GM18861 (cell line): Measurements from ENCODE around the gene ADAT3.

Source experiments
- ATAC-seq: cut with Tn5 transposase; IDR thresholded peaks from one replicate; pipeline ENCODE4 v1.9.1; 2021; ENCODE audit not compliant: unreplicated experiment

The ADAT3 gene

DNA sequence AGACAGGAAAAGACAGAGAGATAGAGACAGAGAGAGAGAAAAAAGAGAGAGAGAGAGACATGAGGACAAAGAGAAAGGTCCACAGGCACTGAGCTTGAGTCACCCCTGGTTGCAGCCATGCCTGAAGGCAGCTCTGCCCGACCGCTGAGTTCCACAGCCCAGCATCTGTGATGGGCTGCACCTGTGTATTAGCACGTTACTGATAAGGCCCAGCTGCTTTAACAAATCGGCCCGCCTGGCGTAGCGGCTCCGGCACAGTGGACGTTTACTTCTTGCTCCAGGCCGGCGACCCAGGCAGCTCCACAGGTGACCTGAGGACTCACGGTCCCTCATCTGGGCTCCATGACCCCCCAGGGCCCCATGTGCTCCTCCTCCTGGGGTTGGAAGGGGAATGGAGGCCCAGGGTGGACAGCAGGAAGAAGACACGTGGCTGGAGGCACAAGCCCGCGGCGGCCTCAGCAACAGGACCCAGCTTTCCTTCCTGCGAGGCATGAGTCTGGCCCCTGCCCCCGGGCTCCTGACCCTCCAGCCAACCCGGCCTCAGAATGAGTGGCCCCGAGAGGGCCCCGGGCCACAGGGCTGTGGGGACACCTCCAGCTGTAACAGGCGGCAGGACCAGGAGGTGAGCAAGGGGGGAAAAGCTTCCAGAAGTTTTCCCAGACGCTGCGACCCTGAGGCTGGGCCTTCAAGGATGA is 31.9 kb downstream of the ADAT3 start:
- no peak for ATAC-seq

GRCh38 chr19:1938071-1938470 is 32.9 kb downstream of the ADAT3 start:
- no peak for ATAC-seq

- ATAC-seq = no peak
Measured at GRCh38 chr19:1941146-1942077, 36.2 kb downstream of the ADAT3 start, which contains the start of gene CSNK1G2. Gene CSNK1G2, plus strand, starts transcription at chr19:1941172. Its CDS starts 28,601 bp downstream, at chr19:1969773.

DNA sequence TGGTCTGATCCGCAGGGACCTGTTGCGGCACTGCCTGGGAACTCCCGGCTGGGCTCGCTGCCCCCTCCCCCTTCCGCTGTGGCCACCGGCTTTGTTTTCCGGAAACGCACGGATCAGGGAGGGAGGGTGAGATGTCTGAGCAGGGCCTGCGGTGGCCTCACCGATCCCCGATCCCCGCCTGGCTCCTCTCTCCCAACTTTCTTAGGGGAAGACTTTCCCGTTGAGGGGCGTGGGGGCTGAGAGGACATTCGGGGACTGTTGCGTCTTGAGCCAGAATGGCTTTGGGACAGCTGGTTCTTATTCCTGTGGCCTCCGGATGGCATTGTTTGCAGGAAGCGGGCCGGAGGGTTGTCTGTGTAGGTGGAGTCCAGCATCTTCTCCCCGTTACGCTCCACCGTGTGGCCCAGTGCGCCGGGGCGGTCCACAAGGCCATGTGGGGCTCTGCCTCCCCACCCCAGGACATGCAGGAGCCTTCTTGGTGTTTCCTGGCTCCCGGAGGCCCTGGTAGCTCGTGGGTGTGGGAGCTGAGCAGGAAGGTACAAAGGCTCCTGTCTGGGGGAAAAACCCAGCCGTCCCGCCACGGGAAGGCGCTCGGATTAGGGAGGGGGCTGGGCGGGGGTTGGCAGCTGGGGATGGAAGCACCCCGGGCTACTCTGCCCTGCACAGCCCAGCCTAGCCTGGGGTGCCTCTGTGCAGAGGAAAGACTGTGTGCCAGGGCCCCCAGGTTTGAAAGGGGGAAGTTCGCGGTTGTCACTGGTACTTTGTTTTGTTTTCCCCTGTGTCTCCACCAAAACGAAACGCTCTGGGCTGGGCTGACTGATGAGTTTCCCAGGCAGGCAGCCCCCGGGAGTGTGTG is 37.1 kb downstream of the ADAT3 start:
- no peak for ATAC-seq

- no peak for ATAC-seq
Measured at GRCh38 chr19:1942934-1943555, 37.8 kb downstream of the ADAT3 start.

DNA sequence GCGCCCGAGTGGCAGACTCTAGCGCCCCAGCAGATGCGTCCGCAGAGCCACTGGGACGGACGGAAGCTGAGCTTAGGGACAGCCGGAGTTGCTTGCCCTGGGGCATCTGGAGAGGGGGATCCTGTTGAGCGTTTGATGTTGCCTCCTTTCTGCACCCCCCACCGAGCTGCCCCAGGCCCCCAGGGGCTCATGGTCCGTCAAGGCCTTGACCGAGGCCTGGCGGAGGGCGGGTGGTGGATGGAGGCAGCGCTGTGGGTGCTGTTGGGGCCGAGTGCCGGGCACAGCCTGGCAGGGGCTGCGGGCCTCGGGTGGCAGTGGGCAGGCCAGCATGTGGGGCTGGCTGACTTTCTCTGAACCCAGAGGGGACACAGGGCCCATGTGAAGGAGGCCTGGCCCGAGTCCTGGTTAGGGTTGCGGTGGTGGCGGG is 38.5 kb downstream of the ADAT3 start:
- no peak for ATAC-seq

DNA sequence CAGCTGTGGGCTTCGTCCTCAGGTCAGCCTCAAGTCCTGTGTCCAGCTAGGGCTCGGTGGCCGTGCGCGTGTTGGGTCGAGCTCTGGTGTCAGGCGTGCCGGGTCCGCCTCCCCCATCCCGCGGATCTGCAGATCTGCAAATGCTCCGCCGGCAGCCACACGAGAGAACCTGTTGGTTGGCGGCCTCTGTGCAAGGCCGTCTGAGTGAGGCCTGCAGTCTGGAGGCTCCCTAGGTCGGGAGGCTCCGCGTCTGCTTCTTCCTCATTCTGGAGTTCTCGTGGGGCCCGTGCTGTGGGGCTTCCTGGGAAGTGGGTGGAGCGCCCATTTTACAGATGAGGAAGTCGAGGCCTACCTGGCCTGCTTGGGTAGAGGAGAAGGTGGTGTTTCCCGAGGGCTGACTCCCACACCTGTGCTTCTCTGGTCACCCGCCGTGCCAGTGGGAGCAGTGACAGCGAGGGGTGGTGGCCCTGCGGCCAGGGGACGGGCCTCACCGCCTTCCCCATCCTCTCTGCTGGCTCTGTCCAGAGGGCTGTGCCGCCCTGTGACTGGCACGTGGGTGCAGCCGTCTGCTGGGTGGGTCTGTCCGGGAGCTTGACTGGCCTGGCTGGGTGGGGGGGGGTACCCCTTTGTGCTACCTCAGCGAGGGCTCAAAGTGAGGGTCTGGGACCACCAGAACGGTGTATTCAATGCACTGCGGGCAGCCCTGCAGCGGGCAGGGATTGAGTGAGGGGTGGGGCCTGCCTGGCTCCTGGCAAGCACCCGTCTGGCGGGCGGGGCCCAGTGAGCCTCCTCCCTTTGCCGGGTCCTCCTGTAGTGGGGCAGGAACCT is 39.1 kb downstream of the ADAT3 start:
- ATAC-seq = no peak

DNA sequence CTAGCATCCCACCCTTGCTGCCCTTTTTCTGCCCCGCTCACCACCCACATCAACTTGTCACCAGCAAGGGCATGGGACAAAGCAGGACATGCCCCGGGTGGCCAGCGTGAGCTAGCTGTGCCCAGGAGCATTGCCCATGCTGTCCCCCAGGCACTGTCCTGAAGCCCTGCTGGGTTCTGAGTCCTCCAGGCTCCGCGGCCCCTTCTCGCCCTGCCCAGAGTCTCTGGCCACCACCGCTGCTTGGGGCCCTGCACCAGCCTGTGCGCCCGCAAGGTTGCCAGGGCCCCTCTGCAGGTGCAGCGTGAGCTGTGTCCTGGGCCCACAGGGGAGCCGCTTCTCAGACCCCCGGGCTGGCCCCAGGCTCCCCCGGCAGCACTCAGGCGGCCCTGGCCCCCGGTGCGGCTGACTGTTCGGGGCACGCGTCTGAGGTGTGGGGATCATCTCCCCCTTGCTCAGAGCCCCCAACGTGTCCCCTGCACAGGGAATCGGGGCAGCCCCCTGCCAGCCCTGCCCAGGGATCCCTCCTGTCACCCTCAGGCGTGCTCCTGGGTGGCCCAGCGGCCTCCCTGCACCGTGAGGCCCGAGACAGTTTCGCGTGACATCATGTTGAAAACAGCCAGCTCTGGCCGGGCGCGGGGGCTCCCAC is 39.8 kb downstream of the ADAT3 start:
- no peak for ATAC-seq

- no peak for ATAC-seq
Measured at GRCh38 chr19:1945899-1946298, 40.7 kb downstream of the ADAT3 start.

DNA sequence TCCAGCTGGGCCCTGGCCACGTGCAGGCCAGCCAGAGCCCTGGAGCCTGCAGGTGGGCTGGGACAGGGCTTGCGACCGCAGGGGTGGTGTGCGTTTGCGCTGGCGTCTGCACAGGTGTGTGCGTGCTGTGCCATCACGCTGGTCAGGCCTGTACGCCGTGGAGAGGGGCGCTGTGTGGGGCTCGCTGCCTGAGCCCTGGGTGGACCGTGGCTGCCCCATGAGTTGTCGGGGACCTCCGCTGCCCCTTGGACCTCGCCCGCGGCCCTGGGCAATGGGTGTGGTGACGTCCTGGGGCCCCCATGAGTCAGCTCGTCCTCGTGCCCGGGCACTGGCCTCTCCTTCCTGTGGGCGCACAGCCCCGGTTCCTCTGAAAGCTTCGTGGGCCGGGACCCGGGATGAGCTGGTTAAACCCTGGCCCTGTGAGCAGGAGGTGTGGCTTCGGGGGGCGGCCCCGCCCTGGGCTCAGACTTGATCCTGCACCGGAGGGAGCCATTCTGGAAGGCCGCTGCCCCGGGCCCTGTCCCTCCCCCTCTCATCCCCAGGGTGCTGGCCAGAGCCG is 42.5 kb downstream of the ADAT3 start:
- no peak for ATAC-seq

GRCh38 chr19:1949304-1950101 is 44.3 kb downstream of the ADAT3 start:
- ATAC-seq = no peak

- ATAC-seq = no peak
Measured at GRCh38 chr19:1950640-1951039, 45.4 kb downstream of the ADAT3 start.

- ATAC-seq = no peak
Measured at GRCh38 chr19:1952635-1953034, 47.4 kb downstream of the ADAT3 start.

- no peak for ATAC-seq
Measured at GRCh38 chr19:1953037-1953436, 47.8 kb downstream of the ADAT3 start.

GRCh38 chr19:1953441-1954094 is 48.4 kb downstream of the ADAT3 start:
- no peak for ATAC-seq

DNA sequence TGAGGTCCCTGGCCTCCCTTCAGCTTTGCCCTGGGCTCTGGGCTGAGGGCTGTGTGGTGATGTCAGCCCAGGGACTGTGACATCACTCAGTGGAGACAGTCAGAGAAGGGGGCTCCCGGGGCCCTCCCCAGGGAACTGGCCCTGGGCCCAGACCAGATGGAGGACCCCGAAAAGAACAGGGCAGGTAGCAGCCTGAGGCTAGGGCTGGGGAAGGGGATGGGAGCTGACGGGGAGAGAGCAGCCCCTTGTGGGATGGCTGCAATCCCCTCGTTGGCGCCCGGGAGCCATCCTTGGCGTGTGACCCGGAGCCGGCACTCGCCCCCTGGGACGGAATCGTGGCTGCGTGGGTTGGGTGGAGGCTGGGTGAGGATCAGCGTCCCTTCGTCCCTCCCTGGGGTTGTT is 49.3 kb downstream of the ADAT3 start:
- no peak for ATAC-seq

DNA sequence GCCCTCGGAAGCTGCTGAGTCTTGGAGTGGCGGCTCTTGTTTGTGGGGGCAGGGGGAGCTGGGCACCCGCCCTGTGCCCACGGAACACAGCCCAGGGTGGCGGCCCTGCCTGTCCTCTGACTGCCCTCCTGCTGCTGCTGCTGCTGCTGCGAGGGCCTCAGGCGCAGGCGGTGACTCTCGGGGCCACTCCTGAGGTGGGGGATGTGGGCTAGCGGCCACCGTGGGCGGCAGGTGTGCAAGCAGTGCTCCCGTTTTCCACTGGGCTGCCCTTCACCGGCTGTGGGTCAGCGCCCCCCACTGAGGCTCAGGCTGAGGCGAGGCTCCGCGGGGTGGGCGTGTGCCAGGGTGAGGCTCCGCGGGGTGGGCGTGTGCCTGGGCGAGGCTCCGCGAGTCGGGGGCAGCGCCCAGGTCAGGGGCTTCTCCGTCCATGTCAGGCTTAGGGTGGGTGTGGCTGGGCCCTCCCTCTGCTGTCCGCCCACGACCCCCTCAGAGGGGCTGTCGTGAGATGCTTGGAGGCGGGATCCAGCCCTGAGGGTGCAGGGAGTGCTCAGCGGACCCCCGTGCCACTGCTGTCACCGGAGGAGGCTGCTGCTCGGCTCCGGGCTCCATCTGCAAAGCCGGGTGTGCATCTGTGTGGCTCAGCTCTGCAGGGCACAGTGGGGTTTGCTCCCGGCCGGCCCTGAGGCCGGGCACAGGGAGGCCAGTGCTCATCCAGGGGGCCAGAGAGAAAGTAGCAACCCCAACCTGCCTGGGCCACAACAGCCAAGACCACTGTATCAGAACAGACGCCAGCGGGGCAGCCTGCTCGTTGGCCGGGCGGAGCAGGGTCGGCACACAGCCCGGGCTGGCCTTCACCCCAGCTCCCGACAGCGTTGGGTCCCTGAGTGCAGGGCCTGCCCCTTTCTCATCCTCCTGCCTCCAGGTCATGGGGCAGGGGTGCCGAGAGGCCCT is 50.2 kb downstream of the ADAT3 start:
- no peak for ATAC-seq
